ENCODE measurements around the gene HNRNPU. TPM values are rescaled to one million over a fixed set of nuclear protein-coding genes. Genes with fewer than 3 reads are reported as not detected.

Gene HNRNPU
- polyA plus RNA-seq, 1 donor: 395 TPM

GRCh38 chr1:244863491-244864252 lies 671 bp downstream of the HNRNPU start:
- no peaks in the 10 kb centered on the region for H3K27me3 ChIP-seq (ENCODE audit: control insufficient read depth, insufficient read depth, low read length)
- 3% methylated on average over 8 of the region's 92 CpGs for WGBS (ENCODE audit: insufficient coverage, low lambda C conversion rate)
- H3K36me3 ChIP-seq (ENCODE audit: control insufficient read depth, insufficient read depth, low read length): peaks cover 26% of the 10 kb centered on the region
- H3K4me3 ChIP-seq (ENCODE audit: low read length): peak overlapping the region; percentile 100
- no peak for DNase-seq
- H3K9me3 ChIP-seq (ENCODE audit: control insufficient read depth, low read depth, low read length): no peaks in the 10 kb centered on the region
- H3K4me1 ChIP-seq (ENCODE audit: control insufficient read depth, insufficient read depth, low read length): peaks cover 18% of the 10 kb centered on the region
- H3K27ac ChIP-seq (ENCODE audit: low read length): peak overlapping the region; percentile 100

DNA sequence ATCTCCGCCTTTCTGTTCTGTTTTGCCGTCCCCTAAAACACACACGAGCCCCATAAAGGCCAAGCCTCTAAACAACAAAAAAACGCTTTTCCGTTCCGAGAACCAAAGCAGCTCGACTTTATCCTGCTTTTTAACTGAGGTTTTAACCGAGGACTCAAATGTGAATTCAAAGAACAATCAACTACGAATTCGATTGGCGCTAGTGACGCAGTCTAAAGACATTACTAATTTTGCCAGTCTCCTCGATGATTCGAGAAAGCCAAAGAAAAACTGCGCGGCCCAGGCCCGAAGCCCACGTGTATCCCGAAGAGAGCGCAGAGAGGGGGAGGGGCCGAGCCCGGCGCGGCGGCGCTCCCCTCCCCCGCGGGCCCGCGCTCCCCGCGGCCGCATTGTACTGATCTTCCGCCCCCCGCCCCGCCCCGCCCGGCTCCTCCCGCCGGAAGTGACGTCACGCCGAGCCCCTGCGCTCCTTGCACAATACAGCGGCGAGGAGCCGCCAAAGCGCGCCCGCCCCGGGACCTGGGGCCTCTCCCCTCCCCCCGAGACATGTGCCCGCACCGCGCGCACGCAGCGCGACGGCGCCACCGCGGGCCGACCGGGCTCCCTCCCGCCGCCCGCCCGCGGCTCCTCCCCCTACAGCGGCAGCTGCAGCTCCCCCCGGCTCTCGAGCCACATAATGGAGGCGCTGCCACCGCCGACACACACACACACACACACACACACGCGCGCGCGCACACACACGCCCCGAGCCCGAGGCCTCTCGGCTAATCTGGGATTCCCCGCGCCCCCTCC lies 1.4 kb downstream of the HNRNPU start:
- Histone ChIP-seq H3K27me3 (ENCODE audit: control insufficient read depth, insufficient read depth, low read length) (no peaks in the 10 kb centered on the region), H3K36me3 (ENCODE audit: control insufficient read depth, insufficient read depth, low read length) (peaks cover 32% of the 10 kb centered on the region), H3K9me3 (ENCODE audit: control insufficient read depth, low read depth, low read length) (no peaks in the 10 kb centered on the region), H3K4me1 (ENCODE audit: control insufficient read depth, insufficient read depth, low read length) (peaks cover 18% of the 10 kb centered on the region), H3K4me3 (ENCODE audit: low read length) (peak overlapping the region; percentile 100), H3K27ac (ENCODE audit: low read length) (peak overlapping the region; percentile 100)
- DNase-seq: peak; percentile 96 to 98
- WGBS (ENCODE audit: insufficient coverage, low lambda C conversion rate): no CpG with 5 or more reads among the region's 87 CpGs

DNA sequence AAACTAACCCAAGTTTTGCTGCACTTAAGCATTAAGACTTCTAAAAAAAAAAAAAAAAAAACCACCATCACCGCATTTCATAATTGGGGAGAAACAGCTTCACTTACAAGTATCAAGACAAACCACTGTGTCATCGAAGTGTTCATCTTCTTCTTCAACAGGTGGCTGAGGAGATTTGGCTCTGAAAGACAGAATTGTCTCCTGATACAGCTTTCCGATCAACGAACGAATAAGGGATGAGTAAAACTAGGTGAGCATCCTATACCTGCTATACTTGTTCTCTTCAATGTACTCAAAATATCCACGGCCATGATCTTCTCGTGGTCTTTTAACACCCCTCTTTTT lies 2.0 kb downstream of the HNRNPU start:
- Histone ChIP-seq H3K27ac (ENCODE audit: low read length) (peak overlapping the region; percentile 82), H3K27me3 (ENCODE audit: control insufficient read depth, insufficient read depth, low read length) (no peaks in the 10 kb centered on the region), H3K4me3 (ENCODE audit: low read length) (peak overlapping the region; percentile 82), H3K4me1 (ENCODE audit: control insufficient read depth, insufficient read depth, low read length) (peaks cover 18% of the 10 kb centered on the region), H3K9me3 (ENCODE audit: control insufficient read depth, low read depth, low read length) (no peaks in the 10 kb centered on the region), H3K36me3 (ENCODE audit: control insufficient read depth, insufficient read depth, low read length) (peaks cover 37% of the 10 kb centered on the region)
- no peak for DNase-seq
- no CpG with 5 or more reads among the region's 7 CpGs for WGBS (ENCODE audit: insufficient coverage, low lambda C conversion rate)

DNA sequence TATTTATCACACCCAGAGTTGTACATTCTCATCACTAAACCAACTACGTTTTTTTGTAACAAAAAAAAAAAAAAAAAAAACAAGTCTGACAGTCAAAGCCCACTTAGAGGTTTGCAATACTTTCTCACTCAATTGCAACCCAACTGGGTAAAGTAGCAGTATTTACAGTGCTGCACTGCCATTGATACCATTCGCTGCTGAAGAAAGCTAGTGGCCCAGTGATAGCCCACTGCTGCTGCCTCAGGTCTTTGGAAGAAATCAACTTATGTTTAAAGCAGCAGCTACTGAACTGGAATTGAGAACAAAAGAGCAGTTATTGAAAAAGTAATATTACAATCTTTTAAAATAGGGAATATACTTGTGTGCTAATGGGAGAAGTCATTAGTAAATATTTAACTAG lies 2.7 kb downstream of the HNRNPU start:
- no peaks in the 10 kb centered on the region for H3K27me3 ChIP-seq (ENCODE audit: control insufficient read depth, insufficient read depth, low read length)
- peak overlapping the region; percentile 82 for H3K4me3 ChIP-seq (ENCODE audit: low read length)
- H3K27ac ChIP-seq (ENCODE audit: low read length): peak overlapping the region; percentile 82
- no peaks in the 10 kb centered on the region for H3K9me3 ChIP-seq (ENCODE audit: control insufficient read depth, low read depth, low read length)
- H3K36me3 ChIP-seq (ENCODE audit: control insufficient read depth, insufficient read depth, low read length): peaks cover 43% of the 10 kb centered on the region
- WGBS (ENCODE audit: insufficient coverage, low lambda C conversion rate): no CpG with 5 or more reads among the region's 2 CpGs
- peaks cover 18% of the 10 kb centered on the region for H3K4me1 ChIP-seq (ENCODE audit: control insufficient read depth, insufficient read depth, low read length)
- no peak for DNase-seq

DNA sequence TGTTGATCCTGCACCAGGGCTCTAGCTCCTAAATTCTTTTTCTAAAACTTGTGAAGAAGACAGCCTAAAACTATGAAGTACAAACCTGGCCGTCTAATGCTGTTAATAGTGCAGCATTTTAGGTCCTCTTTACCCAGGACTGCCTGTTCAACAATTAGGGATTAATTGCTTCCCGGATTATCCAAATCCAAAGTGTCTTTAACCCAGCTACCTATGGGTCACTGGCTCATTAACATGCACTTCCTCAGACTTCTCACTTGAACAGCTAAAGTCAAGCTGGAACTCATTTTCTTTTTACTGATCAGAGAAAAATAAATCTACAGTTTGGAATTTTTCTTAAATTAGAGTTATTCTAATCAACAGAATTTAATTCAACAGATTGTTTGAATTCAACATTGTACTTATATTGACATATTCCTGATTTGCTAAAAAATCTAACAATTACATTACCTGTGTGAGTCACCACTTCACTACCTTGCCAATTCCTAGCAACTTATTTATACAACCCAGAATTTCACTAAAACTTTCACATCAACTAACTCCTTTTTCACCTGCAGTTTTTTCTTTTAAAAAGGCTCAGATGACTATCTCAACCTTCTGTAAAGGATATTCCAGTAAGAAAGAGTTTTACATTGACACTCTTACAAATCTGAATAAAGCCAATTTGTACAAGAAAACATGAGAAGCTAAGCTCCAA lies 3.3 kb downstream of the HNRNPU start:
- DNase-seq: no peak
- H3K27me3 ChIP-seq (ENCODE audit: control insufficient read depth, insufficient read depth, low read length): no peaks in the 10 kb centered on the region
- no peaks in the 10 kb centered on the region for H3K9me3 ChIP-seq (ENCODE audit: control insufficient read depth, low read depth, low read length)
- H3K4me3 ChIP-seq (ENCODE audit: low read length): peak overlapping the region; percentile 82
- WGBS (ENCODE audit: insufficient coverage, low lambda C conversion rate): 17% methylated on average over 1 of the region's 2 CpGs
- peaks cover 49% of the 10 kb centered on the region for H3K36me3 ChIP-seq (ENCODE audit: control insufficient read depth, insufficient read depth, low read length)
- H3K27ac ChIP-seq (ENCODE audit: low read length): peak overlapping the region; percentile 82
- H3K4me1 ChIP-seq (ENCODE audit: control insufficient read depth, insufficient read depth, low read length): peaks cover 18% of the 10 kb centered on the region

- peaks cover 11% of the 10 kb centered on the region for H3K4me1 ChIP-seq (ENCODE audit: control insufficient read depth, insufficient read depth, low read length)
- no peaks in the 10 kb centered on the region for H3K9me3 ChIP-seq (ENCODE audit: control insufficient read depth, low read depth, low read length)
- H3K4me3 ChIP-seq (ENCODE audit: low read length): peak overlapping the region; percentile 82
- no peaks in the 10 kb centered on the region for H3K27me3 ChIP-seq (ENCODE audit: control insufficient read depth, insufficient read depth, low read length)
- WGBS (ENCODE audit: insufficient coverage, low lambda C conversion rate): 40% methylated on average over 1 of the region's 9 CpGs
- DNase-seq: no peak
- no peak overlapping the region for H3K27ac ChIP-seq (ENCODE audit: low read length)
- H3K36me3 ChIP-seq (ENCODE audit: control insufficient read depth, insufficient read depth, low read length): peaks cover 59% of the 10 kb centered on the region
Observed at GRCh38 chr1:244860078-244860477, 4.3 kb downstream of the HNRNPU start.

- no peak overlapping the region for H3K27ac ChIP-seq (ENCODE audit: low read length)
- H3K9me3 ChIP-seq (ENCODE audit: control insufficient read depth, low read depth, low read length): no peaks in the 10 kb centered on the region
- DNase-seq: no peak
- H3K27me3 ChIP-seq (ENCODE audit: control insufficient read depth, insufficient read depth, low read length): no peaks in the 10 kb centered on the region
- no peak overlapping the region for H3K4me3 ChIP-seq (ENCODE audit: low read length)
- peaks cover 74% of the 10 kb centered on the region for H3K36me3 ChIP-seq (ENCODE audit: control insufficient read depth, insufficient read depth, low read length)
- H3K4me1 ChIP-seq (ENCODE audit: control insufficient read depth, insufficient read depth, low read length): peaks cover 10% of the 10 kb centered on the region
- no CpG with 5 or more reads among the region's 1 CpG for WGBS (ENCODE audit: insufficient coverage, low lambda C conversion rate)
Observed at GRCh38 chr1:244858357-244858756, 6.0 kb downstream of the HNRNPU start.

- Histone ChIP-seq H3K27ac (ENCODE audit: low read length) (no peak overlapping the region), H3K27me3 (ENCODE audit: control insufficient read depth, insufficient read depth, low read length) (no peaks in the 10 kb centered on the region), H3K4me1 (ENCODE audit: control insufficient read depth, insufficient read depth, low read length) (peaks cover 10% of the 10 kb centered on the region), H3K4me3 (ENCODE audit: low read length) (no peak overlapping the region), H3K9me3 (ENCODE audit: control insufficient read depth, low read depth, low read length) (no peaks in the 10 kb centered on the region), H3K36me3 (ENCODE audit: control insufficient read depth, insufficient read depth, low read length) (peaks cover 79% of the 10 kb centered on the region)
- DNase-seq: no peak
- WGBS (ENCODE audit: insufficient coverage, low lambda C conversion rate): 50% methylated on average over 1 of the region's 3 CpGs
Observed at GRCh38 chr1:244857761-244858160, 6.6 kb downstream of the HNRNPU start.

DNA sequence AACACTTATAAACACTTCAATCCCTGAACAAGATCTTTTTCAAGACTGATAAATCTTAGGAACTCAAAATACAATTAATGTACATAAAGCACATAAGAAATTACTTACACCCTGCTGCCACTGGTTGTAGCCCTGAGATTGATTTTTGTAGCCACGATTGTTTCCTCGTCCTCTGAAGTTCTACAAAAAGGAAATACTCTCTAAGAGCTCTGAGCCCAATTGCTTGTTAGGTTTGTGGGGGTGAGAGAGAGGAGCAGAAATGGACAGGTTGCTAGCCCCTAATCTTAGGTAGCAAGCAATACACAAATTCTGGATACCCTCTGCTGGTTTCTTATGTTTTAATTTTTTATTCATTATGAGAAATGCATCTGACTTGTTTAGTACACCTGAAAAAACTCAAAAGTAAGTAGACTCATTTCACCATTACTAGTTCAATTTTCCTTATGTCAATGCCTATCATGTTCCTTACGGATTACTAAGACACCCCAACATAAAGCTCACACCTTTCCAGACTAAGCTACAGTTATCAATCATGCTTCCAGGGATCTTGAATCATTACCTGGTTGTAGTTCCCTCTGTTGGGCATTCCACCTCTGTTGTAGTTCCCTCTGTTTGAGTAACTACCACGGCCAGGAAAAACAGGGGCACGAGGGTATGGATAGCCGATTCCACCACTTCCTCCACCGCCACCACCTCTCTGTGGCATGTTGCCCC lies 9.3 kb downstream of the HNRNPU start:
- 80% methylated on average over 1 of the region's 7 CpGs for WGBS (ENCODE audit: insufficient coverage, low lambda C conversion rate)
- Histone ChIP-seq H3K4me3 (ENCODE audit: low read length) (no peak overlapping the region), H3K4me1 (ENCODE audit: control insufficient read depth, insufficient read depth, low read length) (peaks cover 14% of the 10 kb centered on the region), H3K36me3 (ENCODE audit: control insufficient read depth, insufficient read depth, low read length) (peaks cover 86% of the 10 kb centered on the region), H3K27me3 (ENCODE audit: control insufficient read depth, insufficient read depth, low read length) (no peaks in the 10 kb centered on the region), H3K9me3 (ENCODE audit: control insufficient read depth, low read depth, low read length) (no peaks in the 10 kb centered on the region), H3K27ac (ENCODE audit: low read length) (no peak overlapping the region)
- DNase-seq: no peak

DNA sequence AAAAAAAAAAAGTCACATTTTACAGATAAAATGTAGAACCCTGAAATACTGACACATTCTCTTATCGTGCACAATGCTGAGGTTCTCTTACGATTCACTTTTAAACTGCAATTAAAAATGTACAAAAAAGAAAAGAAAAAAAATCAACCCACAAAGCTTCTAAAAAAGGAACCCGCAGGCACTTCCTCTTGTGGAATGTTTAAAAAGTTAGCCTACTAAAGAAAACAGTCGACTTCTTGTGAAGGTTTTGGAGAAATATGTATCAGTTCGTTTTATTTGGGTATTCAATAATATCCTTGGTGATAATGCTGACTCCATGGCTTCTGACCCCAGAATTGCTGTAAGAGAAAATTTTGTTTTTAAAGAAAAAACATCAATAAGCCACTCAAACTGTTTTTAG lies 10.2 kb downstream of the HNRNPU start:
- Histone ChIP-seq H3K36me3 (ENCODE audit: control insufficient read depth, insufficient read depth, low read length) (peaks cover 82% of the 10 kb centered on the region), H3K4me3 (ENCODE audit: low read length) (no peak overlapping the region), H3K9me3 (ENCODE audit: control insufficient read depth, low read depth, low read length) (no peaks in the 10 kb centered on the region), H3K27ac (ENCODE audit: low read length) (no peak overlapping the region), H3K27me3 (ENCODE audit: control insufficient read depth, insufficient read depth, low read length) (no peaks in the 10 kb centered on the region), H3K4me1 (ENCODE audit: control insufficient read depth, insufficient read depth, low read length) (peaks cover 16% of the 10 kb centered on the region)
- DNase-seq: no peak
- 87% methylated on average over 3 of the region's 5 CpGs for WGBS (ENCODE audit: insufficient coverage, low lambda C conversion rate)
